ENCODE measurements around the gene HYAL2. TPM values are rescaled to one million over a fixed set of nuclear protein-coding genes. Genes with fewer than 3 reads are reported as not detected.
A peak's percentile ranks its signal among the peaks of the same experiment; 100 is the strongest.

HYAL2 gene
- polyA plus RNA-seq, 1 donor from 2014 or later: 116 TPM

DNA sequence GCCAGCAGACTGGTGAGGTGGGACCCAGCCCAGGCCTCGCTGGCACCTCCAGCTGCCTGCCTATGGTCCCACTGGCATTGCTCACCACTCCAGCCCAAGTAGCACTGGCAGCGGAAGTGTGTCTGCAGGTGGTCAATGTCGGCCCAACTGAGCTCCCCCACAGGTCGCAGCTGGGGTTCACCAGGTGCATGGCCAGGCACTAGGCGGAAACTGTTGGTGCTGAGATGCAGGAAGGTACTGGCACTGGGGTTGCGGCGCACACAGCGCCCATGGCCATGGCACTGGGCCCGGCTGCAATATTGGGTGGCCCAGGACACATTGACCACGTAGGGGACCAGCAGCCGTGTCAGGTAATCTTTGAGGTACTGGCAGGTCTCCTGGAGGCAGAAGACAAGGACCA, 4.4 kb downstream of the HYAL2 start:
- no peak overlapping the region for H2AFZ ChIP-seq (ENCODE audit: low read depth, low read length)
- H3F3A ChIP-seq (ENCODE audit: insufficient read depth, low read length, poor library complexity, severe bottlenecking): no peaks in the 10 kb centered on the region
- no peaks in the 10 kb centered on the region for H3K9me2 ChIP-seq (ENCODE audit: insufficient read depth, low read length)
- no peak overlapping the region for H3K4me2 ChIP-seq (ENCODE audit: low read length)
- no peaks in the 10 kb centered on the region for H3K27me3 ChIP-seq (ENCODE audit: insufficient read depth, low read depth, low read length)
- peak overlapping the region; percentile 93 for H3K4me3 ChIP-seq (ENCODE audit: low read length)
- H3K9ac ChIP-seq (ENCODE audit: low read length): no peak overlapping the region
- H3K79me2 ChIP-seq (replicated peaks; ENCODE audit: insufficient read depth, low read length): peaks cover 23% of the 10 kb centered on the region
- no peak overlapping the region for H3K27ac ChIP-seq (ENCODE audit: low read length)
- no peaks in the 10 kb centered on the region for H4K20me1 ChIP-seq (ENCODE audit: insufficient read depth)
- H3K9me3 ChIP-seq (ENCODE audit: low read length): no peaks in the 10 kb centered on the region
- H3K36me3 ChIP-seq (ENCODE audit: insufficient read depth, low read length): no peaks in the 10 kb centered on the region
- TF ChIP-seq EZH2 (IDR thresholded peaks at IDR 0.05; ENCODE audit: borderline replicate concordance, insufficient read depth, low read length, poor library complexity, severe bottlenecking): no peak
- TF ChIP-seq, protein P1, sequence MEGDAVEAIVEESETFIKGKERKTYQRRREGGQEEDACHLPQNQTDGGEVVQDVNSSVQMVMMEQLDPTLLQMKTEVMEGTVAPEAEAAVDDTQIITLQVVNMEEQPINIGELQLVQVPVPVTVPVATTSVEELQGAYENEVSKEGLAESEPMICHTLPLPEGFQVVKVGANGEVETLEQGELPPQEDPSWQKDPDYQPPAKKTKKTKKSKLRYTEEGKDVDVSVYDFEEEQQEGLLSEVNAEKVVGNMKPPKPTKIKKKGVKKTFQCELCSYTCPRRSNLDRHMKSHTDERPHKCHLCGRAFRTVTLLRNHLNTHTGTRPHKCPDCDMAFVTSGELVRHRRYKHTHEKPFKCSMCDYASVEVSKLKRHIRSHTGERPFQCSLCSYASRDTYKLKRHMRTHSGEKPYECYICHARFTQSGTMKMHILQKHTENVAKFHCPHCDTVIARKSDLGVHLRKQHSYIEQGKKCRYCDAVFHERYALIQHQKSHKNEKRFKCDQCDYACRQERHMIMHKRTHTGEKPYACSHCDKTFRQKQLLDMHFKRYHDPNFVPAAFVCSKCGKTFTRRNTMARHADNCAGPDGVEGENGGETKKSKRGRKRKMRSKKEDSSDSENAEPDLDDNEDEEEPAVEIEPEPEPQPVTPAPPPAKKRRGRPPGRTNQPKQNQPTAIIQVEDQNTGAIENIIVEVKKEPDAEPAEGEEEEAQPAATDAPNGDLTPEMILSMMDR (IDR thresholded peaks at IDR 0.05; ENCODE audit: poor library complexity, severe bottlenecking): no peak
- TF ChIP-seq, protein P2, sequence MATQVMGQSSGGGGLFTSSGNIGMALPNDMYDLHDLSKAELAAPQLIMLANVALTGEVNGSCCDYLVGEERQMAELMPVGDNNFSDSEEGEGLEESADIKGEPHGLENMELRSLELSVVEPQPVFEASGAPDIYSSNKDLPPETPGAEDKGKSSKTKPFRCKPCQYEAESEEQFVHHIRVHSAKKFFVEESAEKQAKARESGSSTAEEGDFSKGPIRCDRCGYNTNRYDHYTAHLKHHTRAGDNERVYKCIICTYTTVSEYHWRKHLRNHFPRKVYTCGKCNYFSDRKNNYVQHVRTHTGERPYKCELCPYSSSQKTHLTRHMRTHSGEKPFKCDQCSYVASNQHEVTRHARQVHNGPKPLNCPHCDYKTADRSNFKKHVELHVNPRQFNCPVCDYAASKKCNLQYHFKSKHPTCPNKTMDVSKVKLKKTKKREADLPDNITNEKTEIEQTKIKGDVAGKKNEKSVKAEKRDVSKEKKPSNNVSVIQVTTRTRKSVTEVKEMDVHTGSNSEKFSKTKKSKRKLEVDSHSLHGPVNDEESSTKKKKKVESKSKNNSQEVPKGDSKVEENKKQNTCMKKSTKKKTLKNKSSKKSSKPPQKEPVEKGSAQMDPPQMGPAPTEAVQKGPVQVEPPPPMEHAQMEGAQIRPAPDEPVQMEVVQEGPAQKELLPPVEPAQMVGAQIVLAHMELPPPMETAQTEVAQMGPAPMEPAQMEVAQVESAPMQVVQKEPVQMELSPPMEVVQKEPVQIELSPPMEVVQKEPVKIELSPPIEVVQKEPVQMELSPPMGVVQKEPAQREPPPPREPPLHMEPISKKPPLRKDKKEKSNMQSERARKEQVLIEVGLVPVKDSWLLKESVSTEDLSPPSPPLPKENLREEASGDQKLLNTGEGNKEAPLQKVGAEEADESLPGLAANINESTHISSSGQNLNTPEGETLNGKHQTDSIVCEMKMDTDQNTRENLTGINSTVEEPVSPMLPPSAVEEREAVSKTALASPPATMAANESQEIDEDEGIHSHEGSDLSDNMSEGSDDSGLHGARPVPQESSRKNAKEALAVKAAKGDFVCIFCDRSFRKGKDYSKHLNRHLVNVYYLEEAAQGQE (IDR thresholded peaks at IDR 0.05; ENCODE audit: borderline replicate concordance): no peak
- no peak for TF ChIP-seq TAF1 (IDR thresholded peaks at IDR 0.05; ENCODE audit: low read depth)
- TF ChIP-seq POLR2AphosphoS5 (IDR thresholded peaks at IDR 0.05): no peak
- TF ChIP-seq MXI1 (conservative IDR thresholded peaks at IDR 0.05; ENCODE audit: poor library complexity, severe bottlenecking): no peak
- no peak for TF ChIP-seq SMC3 (conservative IDR thresholded peaks at IDR 0.05; ENCODE audit: poor library complexity)
- no peak for TF ChIP-seq EP300 (conservative IDR thresholded peaks at IDR 0.05; ENCODE audit: poor library complexity, severe bottlenecking)
- no peak for TF ChIP-seq RAD21 (conservative IDR thresholded peaks at IDR 0.05)

DNA sequence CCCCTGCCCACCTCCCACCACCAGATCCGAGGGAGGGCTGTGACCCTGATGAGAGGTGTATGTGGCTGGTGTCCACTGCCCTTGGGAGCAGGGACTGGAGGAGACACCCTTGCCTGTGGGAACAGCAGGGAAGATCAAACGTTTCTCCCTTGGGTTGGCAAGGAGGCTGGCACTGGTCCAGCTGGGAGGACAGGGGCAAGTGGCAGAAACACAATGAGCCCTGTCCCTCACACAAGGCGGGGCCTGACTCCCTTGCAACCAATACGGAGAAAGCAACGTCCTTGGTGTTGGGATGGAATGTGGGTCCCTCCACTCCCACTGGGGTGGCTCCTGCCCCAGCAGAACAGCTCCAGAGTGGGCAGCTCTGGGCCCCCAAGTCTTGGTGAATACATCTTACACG, 5.2 kb downstream of the HYAL2 start:
- Histone ChIP-seq H3K4me3 (ENCODE audit: low read length) (peak overlapping the region; percentile 93), H2AFZ (ENCODE audit: low read depth, low read length) (no peak overlapping the region), H3F3A (ENCODE audit: insufficient read depth, low read length, poor library complexity, severe bottlenecking) (no peaks in the 10 kb centered on the region), H3K4me2 (ENCODE audit: low read length) (no peak overlapping the region), H3K9me3 (ENCODE audit: low read length) (no peaks in the 10 kb centered on the region), H3K79me2 (replicated peaks; ENCODE audit: insufficient read depth, low read length) (peaks cover 23% of the 10 kb centered on the region), H3K9me2 (ENCODE audit: insufficient read depth, low read length) (no peaks in the 10 kb centered on the region), H3K27ac (ENCODE audit: low read length) (no peak overlapping the region), H4K20me1 (ENCODE audit: insufficient read depth) (no peaks in the 10 kb centered on the region), H3K27me3 (ENCODE audit: insufficient read depth, low read depth, low read length) (no peaks in the 10 kb centered on the region), H3K36me3 (ENCODE audit: insufficient read depth, low read length) (no peaks in the 10 kb centered on the region), H3K9ac (ENCODE audit: low read length) (no peak overlapping the region)
- TF ChIP-seq EP300 (conservative IDR thresholded peaks at IDR 0.05; ENCODE audit: poor library complexity, severe bottlenecking) (no peak), EZH2 (IDR thresholded peaks at IDR 0.05; ENCODE audit: borderline replicate concordance, insufficient read depth, low read length, poor library complexity, severe bottlenecking) (no peak), POLR2AphosphoS5 (IDR thresholded peaks at IDR 0.05) (no peak), TAF1 (IDR thresholded peaks at IDR 0.05; ENCODE audit: low read depth) (no peak), RAD21 (conservative IDR thresholded peaks at IDR 0.05) (no peak), MXI1 (conservative IDR thresholded peaks at IDR 0.05; ENCODE audit: poor library complexity, severe bottlenecking) (no peak), SMC3 (conservative IDR thresholded peaks at IDR 0.05; ENCODE audit: poor library complexity) (no peak)
- TF ChIP-seq, protein P2 (IDR thresholded peaks at IDR 0.05; ENCODE audit: borderline replicate concordance): no peak
- TF ChIP-seq, protein P1 (IDR thresholded peaks at IDR 0.05; ENCODE audit: poor library complexity, severe bottlenecking): no peak

Data from neural cell (in vitro differentiated cells).